H1 (cell line): ENCODE results near the gene MRPS31. TPM values are rescaled to one million over a fixed set of nuclear protein-coding genes. Genes with fewer than 3 reads are reported as not detected.
A peak's percentile ranks its signal among the peaks of the same experiment; 100 is the strongest.

ENCODE experiments used
- ASH2L ChIP-seq: fragments of 200-600, 300-600 bp; sonication (generic); IDR thresholded peaks from one replicate; pipeline ENCODE4 v1.7.1; 2017; ENCODE audit warnings: low read length
- BACH1 ChIP-seq: IDR thresholded peaks from 2 replicates; pipeline ENCODE4 v1.6.1; 2012; ENCODE audit warnings: low read length, improper control_type of control experiment
- CHD2 ChIP-seq: IDR thresholded peaks from 2 replicates; pipeline ENCODE4 v1.6.1; 2012; ENCODE audit warnings: low read length, improper control_type of control experiment
- CREB1 ChIP-seq: IDR thresholded peaks from 2 replicates; pipeline ENCODE4 v1.6.1; 2012; ENCODE audit warnings: inconsistent platforms
- EGR1 ChIP-seq: IDR thresholded peaks from 2 replicates; pipeline ENCODE4 v1.6.1; 2011; ENCODE audit warnings: low read depth, low read length, borderline replicate concordance
- EP300 ChIP-seq, 2 experiments: IDR thresholded peaks; 1 replicate in 1 of 2; 2 replicates in 1 of 2; pipeline ENCODE4 v1.6.1; 2011 to 2012; ENCODE audit warnings: low read depth in 2 of 2, low read length in 2 of 2, mild to moderate bottlenecking in 2 of 2, borderline replicate concordance in 1 of 2, inconsistent platforms in 1 of 2, moderate library complexity in 1 of 2
- EZH2 ChIP-seq: fragments of 200-600 bp; sonication (generic); IDR thresholded peaks from 2 replicates; pipeline ENCODE4 v1.7.1; 2012; ENCODE audit warnings: low read depth, mild to moderate bottlenecking, moderate library complexity, low read length, inconsistent platforms; ENCODE audit not compliant: severe bottlenecking
- GABPA ChIP-seq: IDR thresholded peaks from 2 replicates; pipeline ENCODE4 v1.6.1; 2011; ENCODE audit warnings: mild to moderate bottlenecking, low read length, moderate library complexity, borderline replicate concordance; ENCODE audit not compliant: insufficient read depth
- KDM4A ChIP-seq: IDR thresholded peaks from one replicate; pipeline ENCODE4 v1.7.1; 2012; ENCODE audit warnings: low read depth, mild to moderate bottlenecking, moderate library complexity, low read length, inconsistent platforms; ENCODE audit not compliant: severe bottlenecking
- KDM5A ChIP-seq: fragments of 200-600 bp; IDR thresholded peaks from 2 replicates; pipeline ENCODE4 v1.7.1; 2012; ENCODE audit warnings: mild to moderate bottlenecking, low read length, inconsistent platforms, mixed read lengths
- PHF8 ChIP-seq: fragments of 200-600 bp; sonication (generic); conservative IDR thresholded peaks from 2 replicates; pipeline ENCODE4 v1.7.1; 2012; ENCODE audit warnings: low read depth, mild to moderate bottlenecking, inconsistent platforms, low read length, moderate library complexity
- POLR2A ChIP-seq, 2 experiments: IDR thresholded peaks; 1 replicate in 1 of 2; 2 replicates in 1 of 2; pipeline ENCODE4 v1.6.1; 2011; ENCODE audit warnings: low read depth in 2 of 2, low read length in 2 of 2, mild to moderate bottlenecking in 2 of 2; ENCODE audit errors: control extremely low read depth in 1 of 2
- RBBP5 ChIP-seq: IDR thresholded peaks from 2 replicates; pipeline ENCODE4 v1.7.1; 2012; ENCODE audit warnings: low read depth, mild to moderate bottlenecking, inconsistent platforms, low read length, moderate library complexity, borderline replicate concordance
- RXRA ChIP-seq: IDR thresholded peaks from 2 replicates; pipeline ENCODE4 v1.6.1; 2011; ENCODE audit warnings: low read depth, mild to moderate bottlenecking, low read length, moderate library complexity; ENCODE audit not compliant: insufficient read depth
- SIN3A ChIP-seq, 2 experiments: IDR thresholded peaks in 1 of 2; conservative IDR thresholded peaks in 1 of 2; 2 replicates each; pipeline ENCODE4 v1.6.1; 2011 to 2012; ENCODE audit warnings: low read length in 2 of 2, improper control_type of control experiment in 1 of 2, low read depth in 1 of 2, mild to moderate bottlenecking in 1 of 2
- SIX5 ChIP-seq: IDR thresholded peaks from 2 replicates; pipeline ENCODE4 v1.6.1; 2011; ENCODE audit warnings: mild to moderate bottlenecking, low read depth, low read length
- SP1 ChIP-seq: IDR thresholded peaks from 2 replicates; pipeline ENCODE4 v1.6.1; 2011; ENCODE audit warnings: low read depth, low read length
- SP4 ChIP-seq: IDR thresholded peaks from 2 replicates; pipeline ENCODE4 v1.6.1; 2012; ENCODE audit warnings: low read length, inconsistent platforms
- SRF ChIP-seq: IDR thresholded peaks from 2 replicates; pipeline ENCODE4 v1.6.1; 2011; ENCODE audit warnings: mild to moderate bottlenecking, low read depth, low read length, moderate library complexity
- TAF7 ChIP-seq: optimal IDR thresholded peaks from 2 replicates; pipeline ENCODE3; 2011; ENCODE audit warnings: low read depth, mild to moderate bottlenecking, inconsistent platforms, low read length, moderate library complexity, borderline replicate concordance
- TBP ChIP-seq: IDR thresholded peaks from 2 replicates; pipeline ENCODE4 v1.6.1; 2011; ENCODE audit warnings: low read depth, low read length, improper control_type of control experiment
- polyA plus RNA-seq, 7 experiments: library from polyadenylated mRNA; depleted of rRNA in 3 of 7; stranded (reverse) in 5 of 7; unstranded in 2 of 7; fragments of >200 nt in 5 of 7; fragments of 200-250 nt in 2 of 7; gene quantifications; 1 replicate in 5 of 7; 2 replicates in 1 of 7; 4 replicates in 1 of 7; pipeline versions ENCODE4 v1.2.1 to v1.2.3, GENCODE V29; 2011 to 2013; ENCODE audit warnings: missing spikeins in 2 of 7, mixed read lengths in 2 of 7
- total RNA-seq: library from RNA; stranded (reverse); fragmentation: NEBNext Ultra II Directional; extraction: Animal tissue kit (Norgen Biotek cat#: 25700); gene quantifications from 2 replicates; pipeline ENCODE4 v1.2.1, GENCODE V29; 2021
- TF ChIP-seq, protein P1 (sequence below): IDR thresholded peaks from 2 replicates; pipeline ENCODE4 v1.6.1; 2012; ENCODE audit warnings: inconsistent platforms

MRPS31 gene
- total and polyA plus RNA-seq, 2 of the 8 experiments (the other 6 are each of a cell fraction or from before 2014, with no cell fraction given) = 13.6 to 33.3 TPM

GRCh38 chr13:40770934-40771618, at the start of gene MRPS31 (continued):
- TF ChIP-seq CHD2 = peak; percentile 52; the same call in 1 of the 2 replicates
- peak in 1 of 2 experiments; percentile 69; a peak in 1 of 3 replicates for TF ChIP-seq EP300 (IDR thresholded peaks at IDR 0.05; ENCODE audit: borderline replicate concordance in 1 of 2, low read depth in 2 of 2, low read length in 2 of 2)
- TF ChIP-seq POLR2A (IDR thresholded peaks at IDR 0.05; ENCODE audit: control extremely low read depth in 1 of 2, low read depth in 2 of 2, low read length in 2 of 2) = peak; percentile 44 to 95
- TF ChIP-seq SP1 = peak; percentile 63
- peak; percentile 55; the same call in 1 of the 2 replicates for TF ChIP-seq CREB1
- peak; percentile 27 to 93; a peak in 1 of 4 replicates for TF ChIP-seq SIN3A (conservative IDR thresholded peaks at IDR 0.05 in 1 of 2, IDR thresholded peaks at IDR 0.05 in 1 of 2; ENCODE audit: low read depth in 1 of 2, low read length in 2 of 2)
- TF ChIP-seq EZH2 = no peak
- peak; percentile 66; the same call in 1 of the 2 replicates for TF ChIP-seq SRF
- no peak for TF ChIP-seq BACH1
- peak; percentile 88; the same call in 1 of the 2 replicates for TF ChIP-seq RXRA
- peak; percentile 96 for TF ChIP-seq RBBP5
- peak; percentile 92 for TF ChIP-seq KDM5A
- peak; percentile 91 for TF ChIP-seq PHF8
- TF ChIP-seq EGR1 = peak; percentile 37; the same call in 1 of the 2 replicates
- TF ChIP-seq TAF7 = peak; percentile 58
- TF ChIP-seq SP4 = peak; percentile 94
- TF ChIP-seq, protein P1, sequence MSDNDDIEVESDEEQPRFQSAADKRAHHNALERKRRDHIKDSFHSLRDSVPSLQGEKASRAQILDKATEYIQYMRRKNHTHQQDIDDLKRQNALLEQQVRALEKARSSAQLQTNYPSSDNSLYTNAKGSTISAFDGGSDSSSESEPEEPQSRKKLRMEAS = peak; percentile 87
- peak; percentile 93 for TF ChIP-seq TBP
- TF ChIP-seq GABPA = peak; percentile 100
- peak; percentile 37; the same call in 1 of the 2 replicates for TF ChIP-seq SIX5
- peak; percentile 98 for TF ChIP-seq ASH2L
- peak; percentile 66 for TF ChIP-seq KDM4A
